Superior temporal gyrus (tissue), 1 donor: ENCODE results near the gene NCOA7.
"Not testable (repeated sequence)": the region's sequence is repeated elsewhere in the genome, so short reads cannot be mapped to it uniquely, and the experiment has no call there.

ENCODE experiments used
- DNase-seq: peaks from one replicate; pipeline ENCODE4 v3.0.0-alpha.2; 2016; ENCODE audit errors: extremely low spot score

Gene NCOA7

GRCh38 chr6:125867483-125867942 lies 76.8 kb downstream of the NCOA7 start:
- DNase-seq, result no peak

GRCh38 chr6:125868252-125868651 lies 77.5 kb downstream of the NCOA7 start:
- peak; percentile 79 for DNase-seq

GRCh38 chr6:125868678-125869395 lies 78.1 kb downstream of the NCOA7 start:
- peak; percentile 85 for DNase-seq

DNA sequence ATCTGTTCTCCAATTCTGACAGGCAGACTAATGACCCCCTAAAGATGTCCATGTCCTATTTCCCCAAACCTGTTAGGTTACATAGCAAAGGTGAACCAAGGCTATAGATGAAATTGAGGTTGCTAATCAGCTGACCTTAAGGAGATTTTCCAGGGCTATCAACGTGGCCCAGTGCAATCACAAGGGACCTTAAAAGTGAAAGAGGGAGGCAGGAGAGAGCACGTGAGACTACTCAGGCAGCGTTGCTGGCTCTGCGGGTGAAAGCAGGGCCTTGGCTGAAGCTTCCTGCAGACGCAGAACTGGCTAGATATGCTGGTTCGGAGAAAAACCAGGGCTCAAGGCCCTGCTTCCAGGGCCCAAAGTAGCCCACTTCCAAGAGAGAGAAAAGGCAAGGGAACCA lies 78.7 kb downstream of the NCOA7 start:
- DNase-seq, result no peak

- DNase-seq, result no peak
Observed at GRCh38 chr6:125871365-125871764, 80.6 kb downstream of the NCOA7 start.

DNA sequence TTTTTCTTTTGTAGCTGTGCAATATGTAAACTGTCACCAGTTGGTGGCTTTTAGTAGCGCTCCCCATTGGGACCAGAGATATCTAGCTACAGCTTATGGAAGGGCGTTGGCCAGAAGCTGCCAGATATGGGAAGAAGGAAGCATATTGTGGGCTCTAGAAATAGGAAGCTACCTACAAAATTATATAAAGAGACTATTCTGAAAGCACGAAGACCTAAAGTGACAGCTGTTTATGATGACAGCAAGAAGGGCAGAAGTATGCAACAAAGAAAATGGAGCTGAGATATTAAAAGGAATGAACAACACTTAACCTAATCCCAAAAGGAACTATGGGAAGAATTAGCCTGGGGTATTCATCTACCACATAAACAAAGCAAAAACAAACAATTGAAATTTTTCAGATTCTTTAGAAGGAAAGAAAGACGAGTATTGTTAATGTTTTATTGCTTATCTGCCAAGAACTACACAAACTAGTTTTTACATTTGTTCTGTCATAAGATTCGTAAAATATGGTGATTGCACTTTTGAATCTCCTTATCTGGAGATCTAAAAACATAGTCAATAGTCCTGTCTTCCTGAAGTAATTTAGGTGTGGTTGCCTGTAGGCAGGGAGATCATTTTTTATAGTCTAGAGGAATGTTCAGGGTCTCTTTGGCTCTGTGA lies 81.6 kb downstream of the NCOA7 start:
- DNase-seq, result no peak

- no peak for DNase-seq
Observed at GRCh38 chr6:125882243-125882642, 91.5 kb downstream of the NCOA7 start.

DNA sequence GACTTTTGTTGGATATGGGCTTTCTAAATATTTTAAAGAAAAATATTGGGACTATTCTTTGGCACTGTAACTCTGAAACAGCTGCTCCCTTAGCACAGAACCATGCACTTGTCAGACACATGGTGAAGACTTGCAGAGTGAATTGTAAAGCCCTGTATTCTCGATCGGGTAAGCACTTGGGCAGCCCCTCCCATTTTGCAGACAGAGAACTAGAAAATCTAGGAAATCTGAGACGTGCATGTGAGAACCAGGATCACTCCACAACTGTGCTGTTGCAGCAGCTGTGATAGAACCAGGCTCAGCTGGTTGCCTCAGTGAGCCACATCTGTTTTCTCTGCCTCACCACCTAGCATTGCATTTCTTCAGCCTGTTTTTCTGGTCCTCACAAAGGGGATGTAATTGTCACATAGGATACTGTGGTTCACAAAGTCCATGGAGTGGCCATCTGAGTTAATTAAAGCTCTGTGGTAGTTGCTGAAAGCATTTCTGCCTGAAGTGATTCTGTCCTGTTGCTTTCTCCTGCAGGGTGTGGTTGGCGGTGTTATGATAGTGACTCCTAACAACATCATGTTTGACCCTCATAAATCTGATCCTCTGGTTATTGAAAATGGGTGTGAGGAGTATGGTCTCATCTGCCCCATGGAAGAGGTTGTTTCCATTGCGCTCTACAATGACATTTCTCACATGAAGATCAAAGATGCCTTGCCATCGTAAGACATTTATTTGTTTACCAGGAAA lies 94.0 kb downstream of the NCOA7 start:
- no peak for DNase-seq

DNA sequence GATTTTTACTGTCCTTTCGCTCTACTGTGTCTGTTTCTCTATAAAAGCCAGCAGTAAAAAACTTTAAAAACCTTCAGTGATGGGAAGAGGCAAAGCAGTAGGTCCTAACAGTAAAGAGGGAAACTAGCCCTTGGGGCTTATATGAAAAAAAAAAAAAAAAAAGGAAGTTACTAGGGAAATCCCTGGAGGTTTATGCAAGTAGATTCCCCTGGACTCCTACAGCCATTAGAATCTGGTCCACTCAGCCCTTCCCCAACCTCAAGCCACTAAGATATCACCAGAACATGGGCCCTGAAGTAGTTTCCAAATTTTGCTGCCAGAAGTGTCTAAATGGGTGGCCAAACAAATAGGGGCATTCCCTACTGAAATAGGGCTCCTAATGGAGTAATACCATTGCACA lies 95.3 kb downstream of the NCOA7 start:
- no peak for DNase-seq

GRCh38 chr6:125886914-125887313 lies 96.2 kb downstream of the NCOA7 start:
- no peak for DNase-seq

DNA sequence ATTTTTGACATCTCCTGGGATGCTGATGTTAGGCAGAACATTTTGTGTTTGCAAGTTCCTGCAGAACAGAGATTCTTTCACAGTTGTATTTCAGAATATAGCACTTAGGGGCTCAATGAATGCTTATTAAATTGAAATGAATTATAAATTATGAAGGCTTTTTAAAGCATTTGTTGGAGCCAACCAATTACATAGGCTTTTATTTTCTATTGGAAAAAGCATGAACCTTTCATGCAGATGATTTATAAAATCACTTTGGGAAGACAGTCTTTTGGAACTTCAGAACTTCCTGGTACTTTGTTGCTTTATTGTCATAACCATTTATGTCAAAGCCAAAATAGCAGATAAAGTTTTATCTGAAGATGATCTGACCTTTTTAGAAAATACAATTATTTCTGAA lies 96.6 kb downstream of the NCOA7 start:
- no peak for DNase-seq

- no peak for DNase-seq
Observed at GRCh38 chr6:125888989-125889656, 98.4 kb downstream of the NCOA7 start.

- no peak for DNase-seq
Observed at GRCh38 chr6:125899726-125900182, 109.0 kb downstream of the NCOA7 start.

DNA sequence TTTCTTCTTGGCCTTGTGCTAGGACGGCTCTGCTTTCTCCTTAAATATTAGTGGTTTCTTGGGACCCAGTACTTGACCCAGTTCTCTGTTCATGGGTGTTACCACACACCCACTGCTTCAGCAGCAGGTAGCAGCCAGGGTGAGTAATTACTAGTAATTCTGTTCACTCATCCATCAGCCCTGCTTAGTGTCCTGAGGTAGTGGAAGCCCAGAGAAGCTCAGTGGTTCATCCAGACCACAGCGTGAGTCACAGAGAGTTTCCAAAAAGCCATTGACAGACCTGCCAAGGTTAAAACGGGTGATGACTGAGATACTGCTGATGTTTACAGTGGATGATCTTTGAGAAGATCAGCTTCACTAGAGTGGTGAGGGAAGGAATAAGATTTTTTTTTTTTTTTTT lies 114.1 kb downstream of the NCOA7 start:
- DNase-seq, result no peak

- DNase-seq, result no peak
Observed at GRCh38 chr6:125906158-125906998, 115.6 kb downstream of the NCOA7 start.

GRCh38 chr6:125910527-125910926 lies 119.8 kb downstream of the NCOA7 start:
- no peak for DNase-seq

DNA sequence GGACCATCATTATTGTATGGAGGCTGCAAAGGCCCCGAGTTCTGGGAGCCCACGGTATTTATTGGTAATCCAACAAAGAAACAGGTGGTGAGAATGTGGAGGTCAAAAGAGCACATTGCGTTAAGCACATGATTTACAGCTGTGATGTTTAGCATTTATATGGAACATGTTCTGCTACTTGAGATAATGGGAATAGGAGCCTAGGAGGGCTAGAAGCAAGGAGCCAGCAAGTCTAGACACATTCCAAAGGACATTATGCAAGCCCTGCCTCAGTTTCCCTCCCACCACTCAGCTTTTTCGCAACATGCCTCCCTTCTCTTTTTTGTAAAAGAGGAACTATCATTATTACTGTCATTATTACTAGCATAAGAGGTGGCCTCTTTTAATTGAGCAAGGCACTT lies 120.3 kb downstream of the NCOA7 start:
- not testable (repeated sequence) for DNase-seq

DNA sequence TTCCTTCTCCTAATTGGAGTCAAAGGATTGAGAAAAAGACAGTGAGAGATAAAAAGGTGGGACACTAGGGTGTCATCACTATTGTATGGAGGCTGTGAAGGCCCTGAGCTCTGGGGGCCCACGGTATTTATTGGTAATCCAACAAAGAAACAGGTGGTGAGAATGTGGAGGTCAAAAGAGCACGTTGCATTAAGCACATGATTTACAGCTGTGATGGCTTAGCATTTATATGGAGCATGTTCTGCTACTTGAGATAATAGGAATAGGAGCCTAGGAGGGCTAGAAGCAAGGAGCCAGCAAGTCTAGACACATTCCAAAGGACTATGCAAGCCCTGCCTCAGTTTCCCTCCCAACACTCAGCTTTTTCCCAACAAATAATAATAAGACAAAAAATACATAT lies 121.7 kb downstream of the NCOA7 start:
- DNase-seq, result not testable (repeated sequence)

- no peak for DNase-seq
Observed at GRCh38 chr6:125913145-125913544, 122.4 kb downstream of the NCOA7 start.

DNA sequence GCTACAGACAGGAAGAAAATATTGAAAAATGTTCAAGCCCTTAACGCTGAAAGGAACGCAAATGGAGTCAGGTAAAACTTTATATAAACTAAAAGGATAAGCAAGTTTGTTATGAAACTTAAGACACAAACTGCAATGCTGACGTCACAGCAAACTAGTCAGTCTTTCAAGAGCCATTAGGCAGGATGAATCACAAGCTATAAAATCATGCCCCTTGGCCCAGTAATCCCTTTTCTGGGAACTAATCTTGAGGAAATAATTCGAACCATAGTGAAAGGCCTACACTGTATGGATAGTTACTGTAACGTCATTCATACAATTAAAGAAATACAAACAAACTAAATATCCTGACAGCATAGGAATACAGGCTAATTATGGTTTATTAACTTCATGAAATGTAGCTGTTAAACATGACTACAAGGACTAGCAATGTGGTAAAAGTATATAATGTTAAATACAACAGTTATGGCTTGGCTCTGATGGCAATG lies 123.1 kb downstream of the NCOA7 start:
- no peak for DNase-seq

DNA sequence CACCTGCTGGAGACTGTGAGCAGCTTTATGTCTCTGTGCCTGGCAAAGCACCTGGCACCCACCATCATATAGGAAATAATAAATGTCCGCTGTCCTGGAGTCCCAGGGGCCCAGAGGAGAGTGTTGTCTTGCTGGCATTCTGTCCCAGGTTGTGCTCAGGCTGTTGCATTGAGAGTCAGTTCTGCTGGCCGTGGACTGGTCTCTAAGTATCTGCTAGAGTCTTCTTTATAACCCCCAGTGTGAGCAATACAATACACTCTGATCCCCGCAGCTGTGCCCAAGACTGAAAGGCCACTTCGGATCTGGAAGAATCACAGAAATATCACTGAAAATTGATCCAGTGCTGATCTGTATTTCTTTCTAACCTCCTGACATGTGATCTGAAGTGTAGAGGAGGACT lies 127.5 kb downstream of the NCOA7 start:
- DNase-seq, result no peak
